Natural killer cell (primary cell): ENCODE measurements around the gene LSAMP. TPM values are rescaled to one million over a fixed set of nuclear protein-coding genes. Genes with fewer than 3 reads are reported as not detected.

Source experiments
- ATAC-seq, 3 donors: fragments of 150-1000 bp in 2 of 3; fragments of 200-7000 bp in 1 of 3; cut with Tn5 transposase; 1 replicate in 1 of 3; 2 replicates in 2 of 3; pipeline ENCODE4 v1.10.0; 2021; ENCODE audit warnings: mild to moderate bottlenecking in 2 of 3, moderate library complexity in 2 of 3
- DNase-seq, 2 donors: peaks; one replicate each; pipeline versions ENCODE4 v3.0.0 to v3.0.0-alpha.2; 2013 to 2021; ENCODE audit warnings: mixed read lengths in 1 of 2
- H3K27ac ChIP-seq: one replicate; pipeline ENCODE4 v1.5.1; 2013; ENCODE audit warnings: mild to moderate bottlenecking, low read length
- H3K27me3 ChIP-seq: one replicate; pipeline ENCODE4 v1.6.1; 2013; ENCODE audit warnings: low read length; ENCODE audit not compliant: control insufficient read depth, insufficient read depth
- H3K36me3 ChIP-seq: one replicate; pipeline ENCODE4 v1.6.1; 2013; ENCODE audit warnings: low read length; ENCODE audit not compliant: control insufficient read depth, insufficient read depth
- H3K4me1 ChIP-seq: one replicate; pipeline ENCODE4 v1.6.1; 2013; ENCODE audit warnings: low read length; ENCODE audit not compliant: control insufficient read depth, insufficient read depth
- H3K4me3 ChIP-seq: one replicate; pipeline ENCODE4 v1.5.1; 2013; ENCODE audit warnings: low read length
- H3K9me3 ChIP-seq: one replicate; pipeline ENCODE4 v1.6.1; 2013; ENCODE audit warnings: low read length; ENCODE audit not compliant: control insufficient read depth, insufficient read depth
- H3K27ac Mint-ChIP-seq, 2 donors: one replicate each; pipeline ENCODE4 v1.8.0; 2022; ENCODE audit warnings: mild to moderate bottlenecking in 2 of 2, mixed read lengths in 2 of 2, moderate library complexity in 1 of 2
- H3K27me3 Mint-ChIP-seq, 2 donors: one replicate each; pipeline ENCODE4 v1.8.0; 2022; ENCODE audit warnings: low read depth in 2 of 2, mixed read lengths in 2 of 2
- H3K36me3 Mint-ChIP-seq: one replicate; pipeline ENCODE4 v1.8.0; 2022; ENCODE audit warnings: mixed read lengths
- H3K4me1 Mint-ChIP-seq, 2 donors: one replicate each; pipeline ENCODE4 v1.8.0; 2022; ENCODE audit warnings: mixed read lengths in 2 of 2
- H3K4me3 Mint-ChIP-seq: one replicate; pipeline ENCODE4 v1.8.0; 2022; ENCODE audit warnings: mild to moderate bottlenecking, moderate library complexity, mixed read lengths
- H3K9me3 Mint-ChIP-seq, 2 donors: one replicate each; pipeline ENCODE4 v1.8.0; 2022; ENCODE audit warnings: mixed read lengths in 2 of 2
- CTCF ChIP-seq: fragments of 200-600 bp; IDR thresholded peaks from one replicate; pipeline ENCODE4 v1.8.0; 2022; ENCODE audit warnings: antibody characterized with exemption
- WGBS: methylation state at CpG from one replicate; pipeline ENCODE4 v1.1.7; 2013; ENCODE audit warnings: missing lambda C conversion rate; ENCODE audit not compliant: insufficient coverage; 5-methylcytosine and 5-hydroxymethylcytosine counted together
- intact Hi-C: fragments of 100-400 bp; cut with micrococcal nuclease; formaldehyde crosslinking; loops from one replicate; pipeline ENCODE4 v1.14.2; 2022
- total RNA-seq, 4 donors: library from RNA; stranded (reverse); fragments of 120-200 nt in 1 of 4; gene quantifications; one replicate each; pipeline versions ENCODE4 v1.2.3 to v1.2.4, GENCODE V29; 2013 to 2022

LSAMP gene
- total RNA-seq, 3 donors from 2014 or later (not counting 1 experiment from before 2014, with no cell fraction given) = not detected

GRCh38 chr3:116070061-116070460 lies 375.2 kb downstream of the LSAMP start:
- Histone ChIP-seq H3K27me3 (no peaks in the 10 kb centered on the region), H3K27ac (no peak overlapping the region), H3K4me1 (no peaks in the 10 kb centered on the region), H3K9me3 (no peaks in the 10 kb centered on the region), H3K4me3 (no peak overlapping the region), H3K36me3 (no peaks in the 10 kb centered on the region)
- Mint-ChIP-seq H3K27ac (no peak overlapping the region), H3K27me3 (no peaks in the 10 kb centered on the region), H3K4me1 (no peaks in the 10 kb centered on the region), H3K9me3 (peaks cover 2 to 5% of the 10 kb centered on the region in 2 donors), H3K4me3 (no peak overlapping the region), H3K36me3 (no peaks in the 10 kb centered on the region)
- 68% methylated on average over 2 of the region's 2 CpGs for WGBS
- ATAC-seq = no peak
- intact Hi-C loops = no loop called here
- no peak for DNase-seq
- TF ChIP-seq CTCF = no peak

GRCh38 chr3:116069024-116069423 lies 376.3 kb downstream of the LSAMP start:
- ATAC-seq = no peak
- Mint-ChIP-seq H3K9me3 (peaks cover 2 to 5% of the 10 kb centered on the region in 2 donors), H3K4me1 (no peaks in the 10 kb centered on the region), H3K27me3 (no peaks in the 10 kb centered on the region), H3K36me3 (no peaks in the 10 kb centered on the region), H3K4me3 (no peak overlapping the region), H3K27ac (no peak overlapping the region)
- Histone ChIP-seq H3K4me1 (no peaks in the 10 kb centered on the region), H3K4me3 (no peak overlapping the region), H3K27ac (no peak overlapping the region), H3K27me3 (no peaks in the 10 kb centered on the region), H3K36me3 (no peaks in the 10 kb centered on the region), H3K9me3 (no peaks in the 10 kb centered on the region)
- WGBS = 72% methylated on average over 4 of the region's 4 CpGs
- DNase-seq = no peak
- intact Hi-C loops = no loop called here
- no peak for TF ChIP-seq CTCF

DNA sequence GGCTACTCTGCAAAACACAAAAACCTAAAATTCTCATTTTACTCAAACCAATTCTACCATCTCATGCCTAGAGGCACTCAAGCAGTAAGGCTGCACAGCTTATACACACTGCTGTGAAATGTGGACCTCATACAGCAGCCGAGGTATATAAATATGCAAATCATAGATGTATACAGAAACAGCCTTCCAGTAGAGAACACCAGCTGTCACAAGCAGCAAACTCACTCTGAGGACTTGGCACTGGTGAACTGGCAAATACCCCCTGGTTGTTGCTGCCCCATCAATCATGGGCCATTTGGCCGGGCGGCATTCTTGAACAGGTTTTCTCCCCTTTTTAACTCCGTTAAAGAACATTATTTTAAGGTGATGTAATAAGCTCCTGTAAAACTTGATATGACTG lies 378.0 kb downstream of the LSAMP start:
- intact Hi-C loops = no loop called here
- no peaks in the 10 kb centered on the region for H3K9me3 ChIP-seq
- DNase-seq = no peak
- Mint-ChIP-seq H3K9me3 (peaks cover 2 to 5% of the 10 kb centered on the region in 2 donors), H3K4me1 (no peaks in the 10 kb centered on the region), H3K27ac (no peak overlapping the region), H3K27me3 (no peaks in the 10 kb centered on the region), H3K36me3 (no peaks in the 10 kb centered on the region), H3K4me3 (no peak overlapping the region)
- no peak for ATAC-seq
- WGBS = 83% methylated on average over 3 of the region's 4 CpGs
- no peak for TF ChIP-seq CTCF
- no peaks in the 10 kb centered on the region for H3K36me3 ChIP-seq
- no peak overlapping the region for H3K4me3 ChIP-seq
- H3K27me3 ChIP-seq = no peaks in the 10 kb centered on the region
- no peak overlapping the region for H3K27ac ChIP-seq
- no peaks in the 10 kb centered on the region for H3K4me1 ChIP-seq

DNA sequence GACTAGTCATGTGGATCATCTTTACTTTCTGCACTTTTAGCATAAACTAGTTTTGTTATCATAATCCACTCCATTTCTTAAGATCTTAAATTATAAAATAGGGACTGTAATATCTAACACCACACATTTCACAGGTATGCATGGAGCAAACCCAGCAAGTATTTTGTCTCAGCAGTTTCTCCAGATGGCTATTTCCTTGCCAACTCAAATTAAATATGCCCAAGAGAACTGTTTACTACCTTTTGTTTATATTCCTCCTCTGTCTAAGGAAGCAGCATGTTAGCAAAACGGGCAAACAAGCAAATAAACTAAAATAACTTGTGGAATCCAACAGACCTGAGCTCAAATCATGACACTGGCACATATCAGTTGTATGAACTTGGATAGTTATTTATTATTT lies 379.8 kb downstream of the LSAMP start:
- ATAC-seq (no peak), DNase-seq (no peak)
- Mint-ChIP-seq H3K4me1 (no peaks in the 10 kb centered on the region), H3K27me3 (no peaks in the 10 kb centered on the region), H3K4me3 (no peak overlapping the region), H3K36me3 (no peaks in the 10 kb centered on the region), H3K9me3 (peaks cover 5% of the 10 kb centered on the region in 2 donors), H3K27ac (no peak overlapping the region)
- no peak overlapping the region for H3K27ac ChIP-seq
- H3K4me1 ChIP-seq = no peaks in the 10 kb centered on the region
- TF ChIP-seq CTCF = no peak
- H3K27me3 ChIP-seq = no peaks in the 10 kb centered on the region
- H3K36me3 ChIP-seq = no peaks in the 10 kb centered on the region
- intact Hi-C loops = no loop called here
- 14% methylated on average over 1 of the region's 1 CpG for WGBS
- no peak overlapping the region for H3K4me3 ChIP-seq
- H3K9me3 ChIP-seq = no peaks in the 10 kb centered on the region
